Spleen (tissue), 7 donors: ENCODE results near the gene GALT.

Experiments
- POLR2AphosphoS5 ChIP-seq, 3 donors: sonication (generic); formaldehyde crosslinking; IDR thresholded peaks; one replicate each; pipeline ENCODE4 v1.5.1; 2017; ENCODE audit warnings: antibody characterized with exemption in 3 of 3
- TF ChIP-seq, protein P1 (sequence below), 11 experiments: fragments of 200-600 bp in 7 of 11; fragments of 450-650 bp in 4 of 11; sonication (generic) in 4 of 11; IDR thresholded peaks in 8 of 11; conservative IDR thresholded peaks in 3 of 11; 1 replicate in 7 of 11; 2 replicates in 4 of 11; pipeline versions ENCODE4 v1.4.0 to v1.8.0; 2016 to 2021; ENCODE audit warnings: antibody characterized with exemption in 11 of 11, inconsistent platforms in 4 of 11, mild to moderate bottlenecking in 1 of 11
- donor health status: DM: no; HTN: no; CAD: no; lungs with moderate emphysema.
- donor health status: DM: no; HTN: no; CAD: no.
- donor health status: DM: no; HTN: no; CAD: no.

DNA sequence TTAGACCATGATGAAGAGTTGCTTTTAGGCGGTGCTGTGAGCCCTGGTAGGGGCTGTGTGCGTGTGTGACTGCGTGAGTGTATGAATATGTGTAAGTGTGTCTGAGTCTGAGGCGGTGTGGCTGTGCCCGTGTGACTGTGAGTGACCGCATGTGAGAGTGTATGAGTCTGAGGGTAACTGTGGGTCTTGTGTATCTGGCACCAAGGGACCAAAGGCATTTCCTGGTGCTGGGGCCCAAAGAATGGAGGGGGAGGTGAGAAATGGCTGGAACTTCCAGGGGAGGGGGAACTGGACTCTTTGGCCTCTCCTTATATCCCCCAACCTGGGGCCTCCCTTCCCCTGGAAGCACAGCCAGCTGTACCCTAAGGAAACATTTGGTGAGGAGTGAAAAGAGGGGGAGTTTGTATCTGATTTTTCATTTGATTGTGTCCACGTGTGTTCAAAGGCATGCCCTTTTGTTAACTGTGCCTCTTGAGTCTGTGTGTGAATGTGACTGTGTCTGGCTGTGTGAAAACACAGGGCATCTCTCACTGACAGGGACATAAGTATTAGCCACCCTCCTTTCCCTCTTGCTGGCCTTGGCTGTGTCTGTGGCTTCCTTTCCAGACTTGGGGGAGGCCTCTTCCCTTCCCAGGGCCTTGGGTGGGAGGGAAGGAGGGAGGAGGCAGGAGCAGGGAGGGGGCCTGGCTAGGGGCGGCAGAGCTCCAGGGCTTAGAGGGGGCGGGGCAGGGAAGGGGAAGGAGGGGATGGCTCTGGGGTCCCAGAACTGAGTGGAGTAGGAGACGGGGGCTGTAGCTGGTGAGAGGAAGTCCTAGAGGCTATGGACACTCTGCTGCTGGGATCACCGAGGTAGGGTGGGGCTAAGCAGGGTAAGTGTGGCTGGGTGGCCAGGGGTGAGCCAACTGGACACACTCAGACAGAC lies 6.9 kb downstream of the GALT start:
- TF ChIP-seq, protein P1, sequence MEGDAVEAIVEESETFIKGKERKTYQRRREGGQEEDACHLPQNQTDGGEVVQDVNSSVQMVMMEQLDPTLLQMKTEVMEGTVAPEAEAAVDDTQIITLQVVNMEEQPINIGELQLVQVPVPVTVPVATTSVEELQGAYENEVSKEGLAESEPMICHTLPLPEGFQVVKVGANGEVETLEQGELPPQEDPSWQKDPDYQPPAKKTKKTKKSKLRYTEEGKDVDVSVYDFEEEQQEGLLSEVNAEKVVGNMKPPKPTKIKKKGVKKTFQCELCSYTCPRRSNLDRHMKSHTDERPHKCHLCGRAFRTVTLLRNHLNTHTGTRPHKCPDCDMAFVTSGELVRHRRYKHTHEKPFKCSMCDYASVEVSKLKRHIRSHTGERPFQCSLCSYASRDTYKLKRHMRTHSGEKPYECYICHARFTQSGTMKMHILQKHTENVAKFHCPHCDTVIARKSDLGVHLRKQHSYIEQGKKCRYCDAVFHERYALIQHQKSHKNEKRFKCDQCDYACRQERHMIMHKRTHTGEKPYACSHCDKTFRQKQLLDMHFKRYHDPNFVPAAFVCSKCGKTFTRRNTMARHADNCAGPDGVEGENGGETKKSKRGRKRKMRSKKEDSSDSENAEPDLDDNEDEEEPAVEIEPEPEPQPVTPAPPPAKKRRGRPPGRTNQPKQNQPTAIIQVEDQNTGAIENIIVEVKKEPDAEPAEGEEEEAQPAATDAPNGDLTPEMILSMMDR (IDR thresholded peaks at IDR 0.05 in 8 of 11, conservative IDR thresholded peaks at IDR 0.05 in 3 of 11), result no peak
- TF ChIP-seq POLR2AphosphoS5 (IDR thresholded peaks at IDR 0.05), result no peak
